Endothelial cell of umbilical vein (primary cell): ENCODE measurements around the gene CEBPB. TPM values are rescaled to one million over a fixed set of nuclear protein-coding genes. Genes with fewer than 3 reads are reported as not detected.

Source experiments
- BruUV-seq: library from RNA; stranded (reverse); fragments of 400-500 nt; replicated peaks from 2 replicates; lab custom pipeline; 2021; lab: Mats Ljungman, UMichigan
- CTCF ChIA-PET: fragments of 300-600, 350-600 bp; sonication (Branson Sonifier 250); formaldehyde crosslinking; loops from one replicate; lab custom pipeline; 2021; ENCODE audit warnings: antibody characterized with exemption, inconsistent platforms; lab: Charles Lee
- POLR2A ChIA-PET: fragments of 300-600, 350-600 bp; sonication (Branson Sonifier 250); formaldehyde crosslinking; loops from one replicate; lab custom pipeline; 2021; ENCODE audit warnings: antibody characterized with exemption, inconsistent platforms; lab: Charles Lee
- DNase-seq: peaks from one replicate; pipeline ENCODE4 v3.0.0-alpha.2; 2011; ENCODE audit warnings: low read depth, low spot score
- FAIRE-seq: peaks from 2 replicates; lab custom pipeline; 2011; peaks lifted over from hg19 to GRCh38; lab: Jason Lieb, UNC
- H2AFZ ChIP-seq: 2 replicates; pipeline ENCODE4 v1.6.0; 2012; ENCODE audit warnings: low read depth, low read length, control low read depth, inconsistent platforms
- H3K27ac ChIP-seq: 2 replicates; pipeline ENCODE4 v1.5.1; 2011; ENCODE audit warnings: low read depth, mild to moderate bottlenecking, control low read depth, low read length, moderate library complexity; ENCODE audit not compliant: insufficient read depth
- H3K27me3 ChIP-seq, 2 experiments: 2 replicates each; pipeline versions ENCODE4 v1.6.0 to v1.6.1; 2011; ENCODE audit warnings: low read length in 2 of 2, mixed read lengths in 1 of 2; ENCODE audit not compliant: control insufficient read depth in 2 of 2, insufficient read depth in 2 of 2
- H3K36me3 ChIP-seq, 2 experiments: 2 replicates in 1 of 2; 3 replicates in 1 of 2; pipeline ENCODE4 v1.5.1; 2011; ENCODE audit warnings: low read length in 2 of 2, mild to moderate bottlenecking in 1 of 2, moderate library complexity in 1 of 2; ENCODE audit not compliant: control insufficient read depth in 2 of 2, insufficient read depth in 2 of 2; ENCODE audit errors: extremely low read depth in 1 of 2
- H3K4me1 ChIP-seq: 3 replicates; pipeline ENCODE4 v1.5.1; 2011; ENCODE audit warnings: mild to moderate bottlenecking, low read length; ENCODE audit not compliant: control insufficient read depth, insufficient read depth; ENCODE audit errors: extremely low read depth
- H3K4me2 ChIP-seq: 2 replicates; pipeline ENCODE4 v1.6.1; 2011; ENCODE audit warnings: low read length, control low read depth, mixed read lengths; ENCODE audit not compliant: insufficient read depth
- H3K4me3 ChIP-seq, 3 experiments: fragments of 200-600 bp in 1 of 3; sonication (generic), shearing (Covaris generic) in 1 of 3; replicated peaks in 1 of 3; 2 replicates each; pipeline ENCODE4 v1.5.1; 2011 to 2016; ENCODE audit warnings: control low read depth in 3 of 3, low read length in 3 of 3, mild to moderate bottlenecking in 2 of 3, inconsistent platforms in 1 of 3, low read depth in 1 of 3, moderate library complexity in 1 of 3; ENCODE audit not compliant: insufficient read depth in 1 of 3
- H3K79me2 ChIP-seq: 2 replicates; pipeline ENCODE4 v1.6.0; 2012; ENCODE audit warnings: low read length, inconsistent platforms; ENCODE audit not compliant: control insufficient read depth, insufficient read depth
- H3K9ac ChIP-seq: replicated peaks from 2 replicates; pipeline ENCODE3; 2011; ENCODE audit warnings: low read length, control low read depth; ENCODE audit not compliant: insufficient read depth; ENCODE audit errors: extremely low read depth
- H3K9me1 ChIP-seq: replicated peaks from 3 replicates; pipeline ENCODE4 v1.6.0; 2011; ENCODE audit warnings: mild to moderate bottlenecking, low read length; ENCODE audit not compliant: control insufficient read depth, insufficient read depth; ENCODE audit errors: extremely low read depth
- H3K9me3 ChIP-seq: replicated peaks from 2 replicates; pipeline ENCODE4 v1.5.1; 2012; ENCODE audit warnings: low read length, inconsistent platforms; ENCODE audit not compliant: control insufficient read depth, insufficient read depth
- H4K20me1 ChIP-seq: replicated peaks from 2 replicates; pipeline ENCODE3; 2011; ENCODE audit warnings: mild to moderate bottlenecking, low read length; ENCODE audit not compliant: control insufficient read depth, insufficient read depth; ENCODE audit errors: extremely low read depth
- CTCF ChIP-seq, 2 donors: IDR thresholded peaks; 1 replicate in 1 of 2; 2 replicates in 1 of 2; pipeline ENCODE4 v1.5.1; 2011; ENCODE audit warnings: low read length in 2 of 2, mild to moderate bottlenecking in 2 of 2, moderate library complexity in 2 of 2, control low read depth in 1 of 2, inconsistent platforms in 1 of 2, low read depth in 1 of 2; ENCODE audit not compliant: insufficient read depth in 1 of 2; ENCODE audit errors: extremely low read depth in 1 of 2
- EZH2 ChIP-seq: IDR thresholded peaks from 2 replicates; pipeline ENCODE4 v1.6.1; 2012; ENCODE audit warnings: borderline replicate concordance, low read depth, mild to moderate bottlenecking, moderate library complexity, low read length, inconsistent platforms; ENCODE audit not compliant: severe bottlenecking
- FOS ChIP-seq: IDR thresholded peaks from 2 replicates; pipeline ENCODE4 v1.6.1; 2011; ENCODE audit warnings: mild to moderate bottlenecking, low read length, moderate library complexity, borderline replicate concordance; ENCODE audit not compliant: insufficient read depth
- GATA2 ChIP-seq: IDR thresholded peaks from 2 replicates; pipeline ENCODE4 v1.7.0; 2011; ENCODE audit warnings: low read depth, mild to moderate bottlenecking, moderate library complexity, mixed read lengths, low read length; ENCODE audit not compliant: insufficient read length, insufficient read depth
- JUN ChIP-seq: IDR thresholded peaks from 2 replicates; pipeline ENCODE4 v1.6.1; 2011; ENCODE audit warnings: borderline replicate concordance, low read depth; ENCODE audit not compliant: insufficient read length, insufficient read depth
- MAX ChIP-seq: IDR thresholded peaks from 2 replicates; pipeline ENCODE4 v1.6.1; 2011; ENCODE audit not compliant: insufficient read depth, insufficient read length
- MYC ChIP-seq: IDR thresholded peaks from one replicate; pipeline ENCODE4 v1.6.1; 2011; ENCODE audit warnings: mild to moderate bottlenecking, low read depth, low read length
- POLR2A ChIP-seq: IDR thresholded peaks from 2 replicates; pipeline ENCODE4 v1.6.1; 2012; ENCODE audit warnings: low read depth, mild to moderate bottlenecking, control low read depth, low read length
- POLR2AphosphoS5 ChIP-seq: IDR thresholded peaks from 2 replicates; pipeline ENCODE4 v1.6.1; 2012; ENCODE audit warnings: low read depth, mild to moderate bottlenecking, control low read depth, low read length, moderate library complexity; ENCODE audit not compliant: insufficient read depth
- dilution Hi-C: fragments of 300-500 bp; cut with MboI; formaldehyde crosslinking; loops from one replicate; pipeline ENCODE4 v1.15.0; 2019; ENCODE audit warnings: low sequenced_read_pairs; ENCODE audit not compliant: extremely low pct_ligation_motif_present
- intact Hi-C: fragments of 100-400 bp; cut with micrococcal nuclease; formaldehyde crosslinking; loops from one replicate; pipeline ENCODE4 v1.10.0; 2022
- polyA plus RNA-seq, 4 experiments: library from polyadenylated mRNA; depleted of rRNA in 3 of 4; stranded (reverse) in 3 of 4; unstranded in 1 of 4; fragments of >200 nt; gene quantifications; 2 replicates each; pipeline versions ENCODE4 v1.2.1 to v1.2.3, GENCODE V29; 2011 to 2012; ENCODE audit warnings: missing spikeins in 1 of 4
- total RNA-seq: library from RNA; stranded (reverse); gene quantifications from 2 replicates; pipeline ENCODE4 v1.2.3, GENCODE V29; 2021

The CEBPB gene
- total and polyA plus RNA-seq, 2 donors (not counting 3 experiments of a cell fraction or from before 2014, with no cell fraction given) = 3.7 to 11.4 TPM

GRCh38 chr20:50141811-50142561 is 48.6 kb upstream of the CEBPB start:
- Histone ChIP-seq H3K4me1 (peaks cover 64% of the 10 kb centered on the region), H3K27me3 (no peaks in the 10 kb centered on the region), H3K27ac (peak overlapping the region; percentile 82), H3K36me3 (peaks cover 25 to 26% of the 10 kb centered on the region in 2 experiments), H3K79me2 (peaks cover 86% of the 10 kb centered on the region), H3K9me3 (no peaks in the 10 kb centered on the region), H3K4me3 (no peak overlapping the region), H3K9me1 (no peaks in the 10 kb centered on the region), H3K9ac (peak overlapping the region; percentile 49), H3K4me2 (peak overlapping the region; percentile 68), H4K20me1 (no peaks in the 10 kb centered on the region), H2AFZ (no peak overlapping the region)
- FAIRE-seq (peak; percentile 99), DNase-seq (peak; percentile 90)
- dilution Hi-C loops (no loop called here), intact Hi-C loops (loop anchor here (1.0 kb wide), 1 partner anchor 27 kb away; no protein-coding TSS in a partner anchor)
- TSS peak; percentile 87 for BruUV-seq
- POLR2A ChIA-PET = interaction anchor here (0.8 to 1.1 kb wide), 3 partner anchors 11 to 26 kb away, joined by 3 to 4 read pairs (median 3); partner anchors contain the start of gene PEDS1
- CTCF ChIA-PET = interaction anchor here (0.5 to 2.2 kb wide), 12 partner anchors 10 to 657 kb away, joined by 3 to 10 read pairs (median 6); no protein-coding TSS in a partner anchor
- TF ChIP-seq POLR2AphosphoS5 (peak; percentile 71), MYC (peak; percentile 33), EZH2 (no peak), GATA2 (peak; percentile 84), CTCF (IDR thresholded peaks at IDR 0.05; ENCODE audit: extremely low read depth in 1 of 2, insufficient read depth in 1 of 2, low read depth in 1 of 2, low read length in 2 of 2) (no peak), FOS (peak; percentile 92), MAX (no peak), POLR2A (no peak), JUN (peak; percentile 88)
